Cardiac fibroblast (primary cell): Measurements from ENCODE around the gene C22orf42.
"Not testable (repeated sequence)": the region's sequence is repeated elsewhere in the genome, so short reads cannot be mapped to it uniquely, and the experiment has no call there.

Experiments
- DNase-seq, 2 donors: peaks; one replicate each; pipeline versions ENCODE4 v3.0.0 to v3.0.0-alpha.2; 2010; ENCODE audit warnings: low read depth in 2 of 2
- H3K4me3 ChIP-seq, 2 donors: replicated peaks in 1 of 2; 1 replicate in 1 of 2; 2 replicates in 1 of 2; pipeline ENCODE4 v1.5.1; 2011; ENCODE audit warnings: low read depth in 2 of 2, low read length in 2 of 2, mild to moderate bottlenecking in 2 of 2, moderate library complexity in 1 of 2
- TF ChIP-seq, protein P1 (sequence below): IDR thresholded peaks from one replicate; pipeline ENCODE4 v1.5.1; 2011; ENCODE audit warnings: low read depth, mild to moderate bottlenecking, low read length, inconsistent platforms

The C22orf42 gene

GRCh38 chr22:32177221-32177765 is 18.2 kb upstream of the C22orf42 start:
- H3K4me3 ChIP-seq: no peak overlapping the region
- DNase-seq: no peak
- TF ChIP-seq, protein P1, sequence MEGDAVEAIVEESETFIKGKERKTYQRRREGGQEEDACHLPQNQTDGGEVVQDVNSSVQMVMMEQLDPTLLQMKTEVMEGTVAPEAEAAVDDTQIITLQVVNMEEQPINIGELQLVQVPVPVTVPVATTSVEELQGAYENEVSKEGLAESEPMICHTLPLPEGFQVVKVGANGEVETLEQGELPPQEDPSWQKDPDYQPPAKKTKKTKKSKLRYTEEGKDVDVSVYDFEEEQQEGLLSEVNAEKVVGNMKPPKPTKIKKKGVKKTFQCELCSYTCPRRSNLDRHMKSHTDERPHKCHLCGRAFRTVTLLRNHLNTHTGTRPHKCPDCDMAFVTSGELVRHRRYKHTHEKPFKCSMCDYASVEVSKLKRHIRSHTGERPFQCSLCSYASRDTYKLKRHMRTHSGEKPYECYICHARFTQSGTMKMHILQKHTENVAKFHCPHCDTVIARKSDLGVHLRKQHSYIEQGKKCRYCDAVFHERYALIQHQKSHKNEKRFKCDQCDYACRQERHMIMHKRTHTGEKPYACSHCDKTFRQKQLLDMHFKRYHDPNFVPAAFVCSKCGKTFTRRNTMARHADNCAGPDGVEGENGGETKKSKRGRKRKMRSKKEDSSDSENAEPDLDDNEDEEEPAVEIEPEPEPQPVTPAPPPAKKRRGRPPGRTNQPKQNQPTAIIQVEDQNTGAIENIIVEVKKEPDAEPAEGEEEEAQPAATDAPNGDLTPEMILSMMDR: no peak

DNA sequence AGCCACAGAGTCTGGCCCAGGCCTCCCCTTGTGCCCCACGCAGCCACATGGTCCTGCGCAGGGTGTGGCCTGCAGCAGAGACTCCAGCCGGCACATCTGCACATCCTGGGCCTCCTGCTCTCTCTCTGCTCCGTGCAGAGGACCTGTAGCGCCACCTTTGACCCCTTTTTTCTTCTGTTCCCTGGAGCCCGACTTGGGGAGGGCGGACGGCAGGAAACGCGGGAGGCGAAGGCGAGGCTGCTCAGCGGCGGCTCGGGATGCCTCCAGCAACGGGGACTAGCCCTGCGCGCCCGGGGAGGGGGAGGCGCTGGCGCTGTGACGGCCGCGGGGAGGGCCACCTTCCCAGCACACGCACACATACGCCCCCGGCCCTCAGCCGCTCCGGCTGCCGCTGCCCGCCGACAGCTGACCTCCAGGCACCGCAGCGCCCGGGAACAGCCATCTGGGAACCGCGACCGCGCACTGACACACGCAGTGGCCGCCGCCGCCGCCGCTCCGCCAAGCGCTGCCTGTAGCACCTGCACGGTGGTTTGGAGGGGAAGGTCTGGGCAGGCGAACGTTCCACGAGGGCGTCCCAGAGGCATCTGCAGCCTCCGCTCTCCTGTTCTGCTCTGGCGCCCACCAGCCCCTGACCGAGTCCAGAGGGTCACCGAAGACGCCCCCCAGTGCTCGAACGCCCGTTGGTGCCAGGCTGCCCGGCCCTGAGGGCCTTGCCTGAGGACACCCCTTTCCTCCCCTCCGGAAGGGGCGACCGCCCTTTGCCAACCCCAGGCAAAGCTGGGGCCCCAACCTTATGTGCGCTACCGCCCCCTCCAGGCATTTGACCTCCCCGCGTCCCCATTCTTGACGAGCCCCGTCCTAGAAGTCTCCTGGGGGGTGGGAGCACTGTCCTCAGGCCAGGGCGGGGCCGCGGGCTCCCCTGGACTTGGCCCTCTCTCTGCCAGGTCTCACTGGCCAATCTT is 16.9 kb upstream of the C22orf42 start:
- no peak overlapping the region for H3K4me3 ChIP-seq
- no peak for DNase-seq
- TF ChIP-seq, protein P1: no peak

DNA sequence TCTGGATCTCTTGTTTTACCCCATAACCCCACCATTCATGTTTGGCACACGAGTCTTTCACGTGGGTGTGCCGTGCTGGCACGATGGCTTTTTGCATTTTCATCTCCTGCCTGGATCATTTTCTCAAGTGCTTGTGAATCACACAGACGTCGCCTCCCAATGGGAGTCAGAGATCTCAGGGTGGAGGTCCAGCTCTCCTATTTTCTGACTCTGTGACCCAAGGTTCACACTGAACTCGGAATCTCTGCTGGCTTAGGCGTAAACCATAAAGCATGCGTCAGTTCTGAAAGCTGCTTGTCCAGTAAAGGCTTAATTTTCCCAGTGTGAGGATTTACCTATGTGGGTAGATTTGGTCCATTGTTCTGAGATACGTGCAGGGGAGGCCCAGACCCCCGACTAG is 16.0 kb upstream of the C22orf42 start:
- TF ChIP-seq, protein P1: no peak
- no peak overlapping the region for H3K4me3 ChIP-seq
- no peak for DNase-seq

DNA sequence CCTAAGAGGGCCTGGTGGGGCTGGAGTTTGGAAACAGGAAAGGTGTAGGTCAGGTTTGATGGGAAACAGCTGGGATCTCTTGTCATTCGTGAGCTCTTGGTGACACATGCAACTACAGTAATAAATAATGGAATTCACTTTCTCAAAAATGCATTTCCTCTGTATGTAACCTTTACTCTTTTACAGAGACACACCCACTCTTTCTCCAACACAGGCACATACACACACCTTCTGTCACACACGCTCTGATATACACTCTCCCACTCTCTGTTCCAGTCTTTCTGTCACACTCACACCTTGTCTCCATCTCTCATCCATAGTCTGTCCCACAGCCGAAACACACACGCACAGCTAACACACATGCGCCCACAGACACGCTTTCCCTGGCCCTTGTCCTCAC is 6.6 kb upstream of the C22orf42 start:
- DNase-seq: no peak
- H3K4me3 ChIP-seq: no peak overlapping the region
- TF ChIP-seq, protein P1: no peak

GRCh38 chr22:32164075-32164860 is 5.2 kb upstream of the C22orf42 start:
- H3K4me3 ChIP-seq: no peak overlapping the region
- TF ChIP-seq, protein P1: no peak
- DNase-seq: no peak

GRCh38 chr22:32160411-32160810 is 1.3 kb upstream of the C22orf42 start:
- not testable (repeated sequence) for H3K4me3 ChIP-seq, DNase-seq

DNA sequence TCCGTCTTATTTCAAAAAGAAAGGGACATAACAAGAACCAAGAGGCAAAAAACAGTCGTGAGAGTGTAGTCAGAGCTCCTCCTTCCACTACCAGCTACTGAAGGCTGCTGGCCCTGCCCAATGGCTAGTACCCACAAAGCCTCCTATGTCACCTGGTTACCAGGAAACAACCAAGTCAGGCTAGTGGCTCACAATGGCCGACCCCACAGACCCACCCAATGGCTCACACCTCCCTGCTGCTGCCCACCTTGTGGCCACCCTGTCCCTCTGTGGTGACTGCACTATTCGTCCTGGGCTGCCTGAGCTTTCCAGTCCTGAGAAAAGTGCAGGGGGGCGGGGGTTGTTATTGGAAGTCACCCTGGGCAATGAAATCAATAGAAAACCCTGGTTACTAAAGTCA is 1.5 kb downstream of the C22orf42 start:
- not testable (repeated sequence) for H3K4me3 ChIP-seq, DNase-seq

- H3K4me3 ChIP-seq, DNase-seq: not testable (repeated sequence)
Observed at GRCh38 chr22:32154727-32155126, 4.4 kb downstream of the C22orf42 start.

GRCh38 chr22:32151641-32152040 is 7.5 kb downstream of the C22orf42 start:
- DNase-seq, H3K4me3 ChIP-seq: not testable (repeated sequence)

DNA sequence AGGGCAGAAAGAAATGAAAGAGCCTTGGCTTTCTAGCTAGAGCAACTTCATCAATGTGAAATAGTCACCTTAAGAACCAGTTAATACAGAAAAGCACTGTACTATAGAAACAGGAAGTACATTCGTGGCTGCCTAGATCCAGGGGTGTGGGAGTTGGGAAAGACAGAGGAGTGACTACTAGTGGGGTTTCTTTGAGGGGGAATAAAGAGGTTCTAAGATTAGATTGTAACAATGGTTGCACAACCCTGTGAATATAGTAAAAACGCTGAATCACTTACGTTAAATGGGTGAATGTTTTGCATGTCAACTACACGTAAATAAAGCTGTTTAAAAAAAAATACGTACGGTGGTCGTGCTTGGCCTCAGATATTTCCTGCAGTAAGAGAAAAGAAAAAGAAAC is 8.5 kb downstream of the C22orf42 start:
- H3K4me3 ChIP-seq, DNase-seq: not testable (repeated sequence)

DNA sequence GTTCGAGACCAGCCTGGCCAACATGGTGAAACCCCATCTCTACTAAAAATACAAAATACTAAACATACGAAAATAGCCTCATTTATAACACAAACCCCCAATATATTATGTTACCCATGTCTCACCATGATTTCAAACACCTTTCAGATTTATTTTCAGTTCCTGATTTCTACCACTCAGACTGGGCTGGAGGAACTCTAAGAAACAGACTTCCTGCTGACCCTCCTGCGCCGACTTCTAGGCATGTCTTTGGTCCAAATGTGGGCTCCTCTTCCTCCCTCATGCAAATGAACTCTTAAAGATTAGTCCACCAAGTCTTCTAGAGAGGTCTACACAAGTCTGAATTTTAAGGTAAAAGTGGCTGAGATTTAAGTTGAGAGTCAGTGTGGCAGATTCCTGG is 10.7 kb downstream of the C22orf42 start:
- H3K4me3 ChIP-seq, DNase-seq: not testable (repeated sequence)

DNA sequence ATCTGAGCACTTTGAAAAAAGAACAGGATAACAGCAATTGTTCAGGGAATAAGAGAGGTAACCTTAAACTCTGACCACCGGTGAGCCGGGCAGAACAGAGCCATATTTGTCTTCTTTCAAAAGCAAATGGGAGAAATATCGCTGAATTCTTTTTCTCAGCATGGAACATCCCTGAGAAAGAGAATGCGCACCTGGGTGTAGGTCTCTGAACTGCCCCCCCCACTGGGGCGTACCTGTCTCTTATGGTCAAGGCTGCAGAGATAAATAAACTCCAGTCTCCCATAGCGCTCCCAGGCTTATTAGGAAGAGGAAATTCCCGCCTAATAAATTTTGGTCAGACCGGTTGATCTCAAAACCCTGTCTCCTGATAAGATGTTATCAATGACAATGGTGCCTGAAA is 12.0 kb downstream of the C22orf42 start:
- not testable (repeated sequence) for DNase-seq, H3K4me3 ChIP-seq
